ENCODE results near the gene TEC.

TEC gene

GRCh38 chr4:48270523-48270897, 872 bp upstream of the TEC start:
- DNase-seq (ENCODE audit: extremely low read depth in 1 of 2, low read depth in 1 of 2), result no peak

DNA sequence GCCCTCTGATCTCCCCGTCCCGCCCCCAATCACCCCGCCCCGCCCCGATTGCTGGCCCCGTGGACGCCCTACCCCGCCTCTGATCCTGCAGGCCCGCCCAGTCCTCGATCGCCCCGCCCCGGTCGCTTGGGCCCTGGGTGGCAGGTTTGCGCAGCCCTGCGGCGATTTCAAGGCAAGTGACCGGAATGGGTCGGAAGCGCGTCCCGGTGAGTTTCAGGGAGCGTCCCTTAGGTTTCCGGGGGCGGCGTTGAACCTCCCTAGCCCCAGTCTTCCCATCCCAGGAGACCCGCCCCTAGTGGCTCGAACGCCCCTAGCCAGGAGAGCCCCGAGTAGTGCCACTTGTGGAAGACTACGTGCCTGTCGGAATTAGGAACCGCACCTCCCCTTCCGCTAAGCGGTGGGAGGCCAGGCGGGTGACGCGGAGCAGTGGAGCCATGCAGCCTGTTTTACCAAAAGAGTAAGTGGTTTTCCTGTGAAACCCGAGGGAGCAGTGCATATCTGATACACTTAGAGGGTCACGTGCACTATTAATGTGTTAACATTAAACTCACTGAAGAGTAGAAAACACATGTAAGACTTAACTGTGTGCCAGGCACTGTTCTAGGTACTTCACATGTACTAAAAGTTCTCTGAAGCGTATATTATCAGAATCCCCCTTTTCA, 354 bp upstream of the TEC start:
- peak; percentile 82 to 86 for DNase-seq (ENCODE audit: extremely low read depth in 1 of 2, low read depth in 1 of 2)

DNA sequence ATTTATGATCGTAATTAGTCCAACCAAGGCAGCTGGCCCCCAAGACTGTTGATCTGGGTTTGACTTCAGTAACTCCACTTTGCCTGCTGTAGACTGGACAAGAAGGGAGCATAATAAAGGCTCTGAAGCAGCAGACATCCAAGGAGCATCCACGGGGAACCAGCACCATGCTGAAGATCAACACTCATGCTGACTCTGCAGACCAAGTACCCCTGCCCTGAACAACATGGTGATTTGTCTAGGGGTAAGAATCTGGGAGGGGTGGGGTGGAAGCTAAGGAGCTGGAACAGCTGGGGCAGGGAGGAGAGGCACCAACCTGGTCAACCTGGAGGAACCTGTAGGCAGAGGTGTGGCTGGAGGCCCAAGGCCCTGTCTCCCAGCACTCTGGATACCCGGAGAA, 2.1 kb downstream of the TEC start:
- DNase-seq (ENCODE audit: extremely low read depth in 1 of 2, low read depth in 1 of 2), result no peak

- no peak for DNase-seq (ENCODE audit: extremely low read depth in 1 of 2, low read depth in 1 of 2)
These were observed 2.9 kb downstream of the TEC start for GRCh38 chr4:48266781-48267180.

GRCh38 chr4:48262926-48263325, 6.7 kb downstream of the TEC start:
- no peak for DNase-seq (ENCODE audit: extremely low read depth in 1 of 2, low read depth in 1 of 2)

GRCh38 chr4:48262484-48262883, 7.2 kb downstream of the TEC start:
- no peak for DNase-seq (ENCODE audit: extremely low read depth in 1 of 2, low read depth in 1 of 2)

DNA sequence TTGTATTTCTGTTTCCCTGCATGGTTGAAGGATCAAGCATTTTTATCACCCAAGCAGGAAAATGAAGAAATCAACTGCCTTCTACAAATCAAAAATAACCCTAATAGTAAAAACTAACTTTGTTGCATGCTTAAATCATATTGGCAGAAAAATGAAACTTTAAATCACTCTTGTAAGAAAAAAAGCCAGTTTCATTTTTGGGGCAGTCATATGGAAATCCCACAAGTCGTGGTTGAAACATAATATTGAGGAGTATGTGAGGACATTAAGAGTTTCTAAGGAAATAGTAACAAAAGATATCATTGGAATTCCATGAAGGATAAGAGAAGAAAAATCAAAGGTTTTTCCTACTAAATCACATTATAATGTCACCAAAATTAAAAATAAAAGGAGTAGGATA, 8.4 kb downstream of the TEC start:
- DNase-seq (ENCODE audit: extremely low read depth in 1 of 2, low read depth in 1 of 2), result no peak

DNA sequence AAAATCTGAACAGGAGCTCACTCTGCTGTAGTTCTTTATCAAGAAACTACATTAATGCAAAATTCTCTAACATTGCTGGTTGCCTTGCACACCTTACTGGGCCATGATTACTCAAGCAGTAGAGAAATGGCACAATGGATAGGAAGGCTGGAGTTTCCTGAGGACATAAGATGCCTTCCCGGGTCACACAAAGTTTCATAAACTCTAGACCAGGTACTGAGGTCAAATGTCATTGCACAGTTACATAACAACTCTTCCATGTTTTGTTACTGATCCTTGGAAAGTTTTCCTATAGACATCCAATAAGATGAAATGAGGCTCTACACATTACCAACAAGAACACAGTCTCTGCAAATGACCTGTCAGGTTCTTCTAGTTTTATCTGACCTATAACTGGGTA, 9.9 kb downstream of the TEC start:
- DNase-seq (ENCODE audit: extremely low read depth in 1 of 2, low read depth in 1 of 2), result no peak

DNA sequence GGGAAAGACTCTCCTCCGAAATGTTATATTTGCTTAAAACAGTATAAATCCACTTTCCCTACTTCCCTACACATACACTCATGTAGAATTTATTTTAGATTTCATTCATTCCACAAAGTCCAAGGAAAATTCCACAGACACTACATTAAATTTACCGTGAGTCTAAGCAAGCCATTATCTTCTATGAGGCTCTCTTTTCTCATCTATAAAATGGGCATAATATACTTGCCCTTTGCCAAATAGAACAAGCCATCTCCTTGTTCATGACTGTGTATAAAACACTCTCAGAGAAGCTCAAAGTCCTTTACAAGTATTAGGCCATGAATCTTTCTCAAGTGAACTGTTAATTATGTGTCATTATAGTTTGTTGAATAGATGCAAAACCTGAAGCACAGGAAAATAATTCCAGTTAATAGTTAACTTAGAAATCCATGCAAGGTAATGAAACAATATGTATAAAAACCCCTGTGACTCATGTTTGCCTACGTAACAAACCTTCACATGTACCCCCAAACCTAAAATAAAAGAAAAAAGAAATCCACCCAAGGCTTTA, 10.7 kb downstream of the TEC start:
- no peak for DNase-seq (ENCODE audit: extremely low read depth in 1 of 2, low read depth in 1 of 2)

DNA sequence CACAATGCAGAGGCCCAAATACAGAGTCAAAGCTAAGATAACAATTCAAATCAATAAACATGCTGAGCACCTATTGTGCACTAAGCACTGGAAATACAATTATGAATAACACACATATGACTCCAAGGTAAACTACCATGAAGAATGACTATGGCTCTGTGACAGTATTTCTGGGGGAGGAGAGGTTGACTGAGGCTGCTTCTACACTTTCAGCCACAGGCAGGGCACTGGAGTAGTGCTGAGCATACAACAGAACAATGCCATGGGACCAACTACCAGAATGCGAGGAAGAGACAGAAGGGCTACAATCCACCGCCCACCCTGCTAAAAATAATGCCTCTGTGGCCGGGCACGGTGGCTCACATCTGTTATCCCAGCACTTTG, 13.7 kb downstream of the TEC start:
- no peak for DNase-seq (ENCODE audit: extremely low read depth in 1 of 2, low read depth in 1 of 2)

DNA sequence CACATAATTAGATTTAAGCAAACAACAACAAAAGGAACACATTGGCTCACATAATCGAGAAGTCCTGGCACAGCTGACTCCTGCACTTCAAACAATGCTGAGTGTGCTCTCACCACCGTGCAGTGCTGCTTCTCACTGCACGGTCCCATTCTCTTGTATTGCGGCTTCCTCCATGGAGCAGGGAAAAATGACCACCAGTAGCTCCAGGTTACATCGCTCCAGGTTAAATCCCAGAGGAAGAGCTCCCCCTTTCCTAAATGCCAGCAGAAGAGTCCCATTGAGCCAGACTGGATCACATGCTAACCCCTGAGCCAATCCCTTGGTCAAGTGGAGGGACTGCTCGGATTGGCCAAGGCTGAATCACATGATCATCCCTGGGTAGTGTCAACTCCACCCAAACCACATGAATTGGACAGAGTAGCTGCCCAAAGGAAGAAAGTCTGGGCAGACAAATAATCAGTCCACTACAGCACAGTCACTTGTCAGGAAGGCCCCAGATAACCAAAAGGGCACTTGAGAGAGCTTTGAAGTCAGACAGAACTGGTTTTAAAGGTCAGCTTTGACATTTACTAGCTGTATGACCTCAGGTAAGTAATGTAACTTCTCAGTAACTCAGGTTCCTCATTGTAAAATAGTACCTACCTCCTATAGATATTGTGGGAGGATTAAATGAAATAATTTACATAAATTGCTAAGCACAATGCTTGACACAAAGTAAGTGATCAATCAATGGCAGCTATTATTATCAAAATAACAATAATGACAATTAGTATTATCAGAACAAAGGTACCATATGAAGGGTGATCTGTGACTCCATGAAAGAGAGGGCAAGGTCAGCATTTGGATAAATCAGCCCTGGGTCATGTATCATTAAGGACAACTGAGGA, 14.3 kb downstream of the TEC start:
- no peak for DNase-seq (ENCODE audit: extremely low read depth in 1 of 2, low read depth in 1 of 2)

DNA sequence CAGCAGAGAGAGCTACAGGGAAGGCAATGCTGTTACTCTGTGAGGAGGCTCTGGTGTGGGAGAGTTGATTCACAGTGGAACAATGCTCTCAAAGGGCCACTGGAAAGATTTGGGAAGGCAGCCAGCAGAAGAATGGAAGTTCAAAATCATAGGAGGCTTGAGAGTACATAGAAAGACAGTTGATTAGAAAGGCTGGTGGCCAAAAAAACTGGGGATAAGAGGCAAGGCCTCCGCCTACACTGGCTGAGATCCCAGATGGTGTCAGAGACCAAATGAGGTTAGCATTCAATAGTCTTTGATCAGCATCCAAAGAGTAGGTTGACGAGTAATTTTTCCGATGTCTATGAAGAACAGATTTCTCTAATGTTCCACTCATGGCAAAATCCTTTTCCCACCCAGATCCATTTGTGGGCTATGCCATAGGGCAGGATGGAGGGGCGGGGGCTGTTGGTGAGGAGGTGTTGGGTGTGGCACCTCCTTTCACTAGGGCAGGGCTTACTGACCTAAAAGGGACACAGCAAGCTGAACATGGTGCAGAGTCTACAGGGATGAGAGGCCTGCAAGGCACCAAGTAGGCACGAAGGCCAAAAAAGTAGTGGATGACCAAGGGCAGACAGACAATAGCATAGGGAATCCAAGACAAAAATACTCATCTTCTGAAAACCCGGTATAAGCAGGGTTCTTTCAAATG, 15.1 kb downstream of the TEC start:
- DNase-seq (ENCODE audit: extremely low read depth in 1 of 2, low read depth in 1 of 2), result no peak

DNA sequence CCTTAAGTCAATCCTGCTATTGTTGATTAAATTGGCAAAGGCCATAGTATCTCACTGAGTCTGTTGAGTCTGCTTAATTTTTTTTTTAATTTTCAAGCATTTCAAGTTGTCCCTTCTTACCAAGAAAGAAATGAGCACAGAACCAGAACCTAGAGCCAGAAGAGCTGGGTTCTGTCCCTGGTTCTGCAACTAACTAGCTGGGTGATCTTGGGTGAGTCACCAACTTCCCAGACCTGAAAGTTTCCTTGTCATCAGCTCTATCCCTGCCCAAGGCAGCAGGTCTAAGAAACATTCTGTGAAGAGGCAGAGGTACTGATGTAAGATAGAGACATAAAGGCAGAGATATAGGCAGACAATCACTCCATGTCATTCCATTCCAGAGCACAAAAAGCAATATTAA, 17.3 kb downstream of the TEC start:
- no peak for DNase-seq (ENCODE audit: extremely low read depth in 1 of 2, low read depth in 1 of 2)

GRCh38 chr4:48250980-48251379, 18.7 kb downstream of the TEC start:
- no peak for DNase-seq (ENCODE audit: extremely low read depth in 1 of 2, low read depth in 1 of 2)

- DNase-seq (ENCODE audit: extremely low read depth in 1 of 2, low read depth in 1 of 2), result no peak
These were observed 19.3 kb downstream of the TEC start for GRCh38 chr4:48250343-48250742.

GRCh38 chr4:48249378-48249777, 20.3 kb downstream of the TEC start:
- DNase-seq (ENCODE audit: extremely low read depth in 1 of 2, low read depth in 1 of 2), result no peak

- no peak for DNase-seq (ENCODE audit: extremely low read depth in 1 of 2, low read depth in 1 of 2)
These were observed 21.1 kb downstream of the TEC start for GRCh38 chr4:48248559-48248953.

GRCh38 chr4:48247878-48248558, 21.6 kb downstream of the TEC start:
- no peak for DNase-seq (ENCODE audit: extremely low read depth in 1 of 2, low read depth in 1 of 2)

DNA sequence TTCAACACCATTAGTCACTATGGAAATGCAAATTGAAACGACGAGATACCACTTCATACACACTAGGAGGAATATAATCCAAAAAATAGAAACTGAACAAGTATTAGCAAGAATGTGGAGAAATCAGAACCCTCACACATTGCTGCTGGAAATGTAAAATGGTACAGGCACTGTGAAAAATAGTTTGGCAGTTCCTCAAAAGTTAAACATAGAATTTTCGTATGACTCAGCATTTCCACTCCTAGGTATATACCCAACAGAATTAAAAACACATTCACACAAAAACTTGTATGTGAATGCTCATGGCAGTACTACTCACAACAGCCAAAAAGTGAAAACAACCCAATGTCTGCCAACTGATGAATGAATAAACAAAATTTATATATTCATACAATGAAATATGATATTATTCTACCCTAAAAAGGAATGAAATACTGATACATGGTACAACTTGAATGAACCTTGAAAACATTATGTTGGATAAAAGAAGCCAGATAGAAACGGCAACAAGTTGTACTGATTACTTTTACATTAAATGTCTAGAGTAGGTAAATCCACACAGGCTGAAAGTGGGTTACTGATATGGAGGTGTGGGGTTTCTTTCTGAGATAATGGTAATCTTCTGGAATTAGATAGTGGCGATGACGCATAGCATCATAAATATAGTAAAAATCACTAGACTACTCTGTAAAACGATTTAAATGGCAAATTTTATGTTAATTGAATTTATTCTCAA, 22.3 kb downstream of the TEC start:
- no peak for DNase-seq (ENCODE audit: extremely low read depth in 1 of 2, low read depth in 1 of 2)

GRCh38 chr4:48244665-48245064, 25.0 kb downstream of the TEC start:
- no peak for DNase-seq (ENCODE audit: extremely low read depth in 1 of 2, low read depth in 1 of 2)
